Activated T-cell treated with anti-CD3 and anti-CD28 coated beads, Interleukin-2, amount 50 U/mL, for 72 hours (primary cell): Measurements from ENCODE around the gene RFX6. TPM values are rescaled to one million over a fixed set of nuclear protein-coding genes. Genes with fewer than 3 reads are reported as not detected.

Experiments used
- ATAC-seq, 2 donors: fragments of 150-1000 bp; cut with Tn5 transposase; replicated peaks in 1 of 2; 2 replicates each; pipeline ENCODE4 v1.10.0; 2021; ENCODE audit warnings: moderate library complexity in 2 of 2, mild to moderate bottlenecking in 1 of 2
- DNase-seq, 2 donors: peaks; one replicate each; pipeline ENCODE4 v3.0.0; 2021 to 2022; ENCODE audit warnings: mixed read lengths in 1 of 2
- H3K27ac Mint-ChIP-seq: one replicate; pipeline ENCODE4 v1.8.0; 2022; ENCODE audit warnings: mild to moderate bottlenecking, moderate library complexity, mixed read lengths
- H3K27me3 Mint-ChIP-seq: one replicate; pipeline ENCODE4 v1.8.0; 2022; ENCODE audit warnings: low read depth, mixed read lengths
- H3K36me3 Mint-ChIP-seq, 2 donors: one replicate each; pipeline ENCODE4 v1.8.0; 2022; ENCODE audit warnings: mixed read lengths in 2 of 2, mild to moderate bottlenecking in 1 of 2; ENCODE audit not compliant: insufficient read depth in 2 of 2
- H3K4me1 Mint-ChIP-seq: one replicate; pipeline ENCODE4 v1.8.0; 2022; ENCODE audit warnings: low read depth, mixed read lengths
- H3K4me3 Mint-ChIP-seq, 2 donors: one replicate each; pipeline ENCODE4 v1.8.0; 2022; ENCODE audit warnings: mild to moderate bottlenecking in 2 of 2, mixed read lengths in 2 of 2, moderate library complexity in 2 of 2
- H3K9me3 Mint-ChIP-seq, 2 donors: one replicate each; pipeline ENCODE4 v1.8.0; 2022; ENCODE audit warnings: mixed read lengths in 2 of 2
- total RNA-seq, 2 donors: library from RNA; stranded (reverse); gene quantifications; one replicate each; pipeline ENCODE4 v1.2.3, GENCODE V29; 2022

RFX6 gene
- total RNA-seq, 2 donors from 2014 or later: not detected

DNA sequence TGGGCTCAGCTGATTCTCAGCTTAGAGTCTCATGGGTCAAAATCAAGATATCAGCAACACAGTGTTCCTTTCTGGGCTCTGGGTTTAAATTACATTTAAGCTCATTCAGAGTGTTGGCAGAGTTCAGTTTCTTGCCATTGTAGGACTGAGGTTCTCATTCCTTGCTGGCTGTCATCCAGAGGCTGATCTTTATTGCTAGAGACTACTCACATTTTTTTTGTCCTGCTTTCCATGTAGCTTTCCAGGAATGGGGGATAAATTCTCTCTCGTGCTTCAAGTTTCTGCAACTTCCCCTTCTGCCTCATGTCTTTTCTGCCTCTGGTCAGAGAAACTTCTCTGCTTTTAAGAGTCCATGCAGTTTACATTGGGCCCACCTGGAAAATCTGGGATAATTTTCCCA lies 86.9 kb downstream of the RFX6 start:
- ATAC-seq (no peak), DNase-seq (no peak)
- Mint-ChIP-seq H3K9me3 (no peaks in the 10 kb centered on the region), H3K4me3 (no peak overlapping the region), H3K36me3 (no peaks in the 10 kb centered on the region), H3K27ac (no peak overlapping the region), H3K4me1 (no peaks in the 10 kb centered on the region), H3K27me3 (no peaks in the 10 kb centered on the region)

DNA sequence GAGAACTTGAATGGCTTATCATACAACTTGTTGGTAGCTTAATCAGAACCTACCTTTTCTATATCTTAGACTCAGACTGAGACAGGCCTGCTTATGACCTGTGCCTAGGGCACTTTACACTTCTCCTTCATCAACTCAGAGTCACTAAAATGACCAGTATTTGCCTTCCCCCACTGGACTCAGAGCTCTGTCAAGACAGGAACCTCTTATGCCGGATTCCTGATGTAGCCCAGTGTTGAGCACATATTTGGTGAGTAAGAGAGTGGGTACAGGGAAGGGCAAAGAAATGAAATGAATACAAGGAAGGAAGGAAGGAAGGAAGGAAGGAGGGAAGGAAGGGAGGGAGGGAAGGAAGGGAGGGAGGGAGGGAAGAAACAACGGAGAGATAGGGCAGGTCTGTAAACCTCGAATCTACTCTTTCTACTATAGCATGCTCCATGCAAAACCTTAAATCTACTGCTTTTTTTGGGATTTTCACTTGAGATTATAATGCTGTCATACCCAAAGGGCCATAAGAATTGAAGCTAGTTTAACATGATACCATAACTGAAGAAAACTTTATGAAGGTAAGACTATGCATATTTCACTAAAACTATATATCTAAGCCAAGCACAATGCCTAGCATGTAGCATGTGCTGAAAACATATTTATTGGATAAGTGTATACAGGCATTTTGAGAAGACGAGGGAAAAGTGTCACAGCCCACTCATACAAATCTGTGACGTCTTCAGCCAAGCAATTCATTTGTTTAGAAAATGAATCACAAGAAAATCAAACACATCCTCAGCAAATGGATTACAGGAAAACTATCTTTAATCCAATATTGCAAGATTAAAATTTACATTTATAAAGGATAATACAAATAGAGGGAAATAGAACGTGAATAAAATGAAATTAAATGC lies 89.9 kb downstream of the RFX6 start:
- no peak overlapping the region for H3K4me3 Mint-ChIP-seq
- ATAC-seq (no peak), DNase-seq (no peak)
- no peaks in the 10 kb centered on the region for H3K9me3 Mint-ChIP-seq
- H3K27ac Mint-ChIP-seq: no peak overlapping the region
- H3K4me1 Mint-ChIP-seq: no peaks in the 10 kb centered on the region
- no peaks in the 10 kb centered on the region for H3K36me3 Mint-ChIP-seq
- no peaks in the 10 kb centered on the region for H3K27me3 Mint-ChIP-seq

DNA sequence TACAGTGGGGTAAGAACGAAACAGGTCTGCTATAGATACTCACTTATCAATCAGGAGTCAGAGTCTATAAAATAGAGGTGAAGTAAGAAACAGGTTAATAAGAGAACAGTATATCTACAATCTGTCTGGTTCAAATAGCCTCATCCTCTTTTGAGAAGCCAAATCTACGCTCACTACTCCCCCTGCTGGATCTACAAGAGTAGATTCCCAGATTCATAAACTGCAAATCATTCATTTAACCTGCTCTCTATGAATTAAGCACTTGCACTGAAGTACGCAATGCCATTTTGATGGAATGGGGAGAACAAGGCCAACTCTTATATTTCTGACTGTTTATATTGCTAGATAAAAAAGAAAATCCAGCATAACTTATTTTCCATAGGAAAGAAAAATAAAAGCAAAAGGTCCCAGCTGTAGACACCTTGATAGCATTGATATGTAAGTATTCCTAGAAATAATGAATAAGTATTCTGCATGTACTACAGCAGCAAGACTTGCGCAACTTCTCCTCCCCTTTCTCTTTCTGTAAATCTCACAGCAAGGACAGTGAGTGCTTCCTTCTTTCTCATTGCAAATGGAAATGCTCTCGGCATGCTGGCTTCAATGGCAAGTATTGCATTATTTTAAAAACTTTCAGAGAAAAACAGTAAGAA lies 92.3 kb downstream of the RFX6 start:
- ATAC-seq: no peak
- no peaks in the 10 kb centered on the region for H3K9me3 Mint-ChIP-seq
- no peak overlapping the region for H3K27ac Mint-ChIP-seq
- no peak overlapping the region for H3K4me3 Mint-ChIP-seq
- H3K4me1 Mint-ChIP-seq: no peaks in the 10 kb centered on the region
- H3K27me3 Mint-ChIP-seq: no peaks in the 10 kb centered on the region
- DNase-seq: peak; percentile 3 to 27
- H3K36me3 Mint-ChIP-seq: no peaks in the 10 kb centered on the region

DNA sequence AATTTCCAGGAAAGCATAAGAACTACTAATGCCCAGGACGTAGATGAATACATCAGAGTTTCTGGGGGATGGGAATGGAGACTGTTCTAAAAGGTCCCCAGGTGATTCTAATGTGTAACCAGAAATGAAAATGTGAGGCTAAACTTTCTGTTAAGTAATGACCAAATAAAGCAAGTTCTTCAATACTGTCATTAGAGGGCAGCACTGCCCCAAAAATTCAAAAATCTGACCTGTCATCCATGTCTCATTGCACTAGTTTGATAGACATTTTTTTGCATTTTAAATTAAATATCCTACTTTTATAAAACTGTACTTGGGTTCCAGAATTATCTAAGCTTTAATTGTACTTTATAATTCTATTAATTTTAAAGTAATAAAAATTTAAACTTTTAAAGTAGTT lies 94.9 kb downstream of the RFX6 start:
- H3K4me1 Mint-ChIP-seq: no peaks in the 10 kb centered on the region
- H3K27ac Mint-ChIP-seq: no peak overlapping the region
- DNase-seq: peak; percentile 12 to 21
- ATAC-seq: peak in 1 of 2 donors; percentile 42
- H3K36me3 Mint-ChIP-seq: no peaks in the 10 kb centered on the region
- H3K9me3 Mint-ChIP-seq: no peaks in the 10 kb centered on the region
- H3K27me3 Mint-ChIP-seq: no peaks in the 10 kb centered on the region
- no peak overlapping the region for H3K4me3 Mint-ChIP-seq

DNA sequence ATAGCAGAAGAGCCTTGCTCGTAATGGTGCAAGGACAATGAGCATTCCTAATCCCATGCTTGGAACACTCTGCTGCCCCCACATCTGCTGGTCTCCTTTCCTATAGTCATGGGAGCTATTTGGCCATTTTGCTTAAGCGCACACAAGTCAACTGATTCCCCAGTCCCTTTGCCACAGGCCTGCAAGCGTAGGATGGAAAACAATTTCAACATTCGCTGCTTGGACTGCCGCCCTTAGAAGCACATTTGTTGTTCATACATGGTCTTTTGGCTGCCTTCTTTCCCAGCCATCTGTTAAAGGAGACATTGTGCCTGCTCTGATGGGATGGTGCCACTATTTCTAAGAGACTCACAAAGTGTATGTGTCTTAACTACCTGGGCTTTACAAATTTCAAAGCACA lies 96.9 kb downstream of the RFX6 start:
- ATAC-seq (no peak), DNase-seq (no peak)
- H3K4me1 Mint-ChIP-seq: no peaks in the 10 kb centered on the region
- H3K27me3 Mint-ChIP-seq: no peaks in the 10 kb centered on the region
- no peak overlapping the region for H3K27ac Mint-ChIP-seq
- H3K9me3 Mint-ChIP-seq: no peaks in the 10 kb centered on the region
- no peak overlapping the region for H3K4me3 Mint-ChIP-seq
- H3K36me3 Mint-ChIP-seq: no peaks in the 10 kb centered on the region

DNA sequence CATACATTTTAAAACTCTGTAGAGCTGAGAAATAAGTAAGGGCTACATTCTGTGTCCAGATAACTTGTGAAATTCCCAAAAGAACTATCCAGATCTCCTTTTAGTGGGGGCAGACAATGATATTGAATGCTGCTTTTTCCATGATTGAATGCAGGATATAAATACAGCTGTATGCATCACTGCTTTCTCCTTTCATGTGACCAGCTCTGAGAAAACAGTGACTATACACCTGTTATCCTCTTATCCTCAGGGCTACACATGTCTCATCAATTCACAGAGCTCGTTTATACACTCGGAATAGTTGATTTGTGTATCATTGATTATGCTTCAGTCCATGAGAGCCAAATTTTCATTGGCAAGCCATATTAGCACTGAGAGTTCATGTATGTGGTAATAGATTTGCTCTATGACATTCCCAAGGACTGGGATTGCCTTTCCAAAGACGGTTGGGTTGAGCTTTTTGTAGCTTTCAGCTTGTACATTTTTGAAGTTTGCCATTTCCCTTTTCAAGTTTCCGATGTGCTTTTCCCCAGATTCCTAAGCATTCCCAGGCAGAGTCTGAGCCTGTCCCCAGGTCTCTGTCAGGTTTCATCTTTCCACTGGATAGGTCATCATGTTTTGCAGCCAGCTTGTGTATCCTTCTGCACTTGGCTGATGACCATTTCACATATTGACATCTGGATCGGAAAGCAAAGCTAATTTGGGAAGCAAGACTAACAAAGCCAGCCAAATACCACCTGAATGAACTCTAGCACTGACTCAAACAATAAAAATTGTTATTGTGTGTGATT lies 97.7 kb downstream of the RFX6 start:
- Mint-ChIP-seq H3K4me1 (no peaks in the 10 kb centered on the region), H3K27me3 (no peaks in the 10 kb centered on the region), H3K9me3 (no peaks in the 10 kb centered on the region), H3K36me3 (no peaks in the 10 kb centered on the region), H3K4me3 (no peak overlapping the region), H3K27ac (no peak overlapping the region)
- no peak for DNase-seq
- ATAC-seq: no peak

DNA sequence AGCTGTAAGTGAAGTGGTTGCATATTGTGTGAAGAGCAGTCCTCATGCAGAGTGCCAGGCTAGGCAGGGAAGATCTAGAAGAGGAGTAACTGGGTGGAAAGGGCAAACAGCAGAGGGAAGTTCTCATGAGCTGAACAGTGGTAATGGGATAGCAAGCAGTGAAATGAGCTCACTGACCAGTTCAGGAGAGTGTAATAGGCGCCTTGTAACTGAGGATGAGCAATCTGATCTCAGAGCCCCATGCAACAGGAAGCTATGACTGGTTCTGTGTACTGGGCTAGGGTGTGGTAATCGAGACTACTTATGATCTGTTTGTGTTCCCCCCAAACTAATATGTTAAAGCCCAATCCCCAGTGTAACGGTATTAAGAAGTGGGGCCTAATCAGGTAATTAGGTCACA lies 98.6 kb downstream of the RFX6 start:
- Mint-ChIP-seq H3K9me3 (no peaks in the 10 kb centered on the region), H3K4me3 (no peak overlapping the region), H3K27me3 (no peaks in the 10 kb centered on the region), H3K4me1 (no peaks in the 10 kb centered on the region), H3K27ac (no peak overlapping the region), H3K36me3 (no peaks in the 10 kb centered on the region)
- DNase-seq (no peak), ATAC-seq (peak in 1 of 2 donors; percentile 47)

DNA sequence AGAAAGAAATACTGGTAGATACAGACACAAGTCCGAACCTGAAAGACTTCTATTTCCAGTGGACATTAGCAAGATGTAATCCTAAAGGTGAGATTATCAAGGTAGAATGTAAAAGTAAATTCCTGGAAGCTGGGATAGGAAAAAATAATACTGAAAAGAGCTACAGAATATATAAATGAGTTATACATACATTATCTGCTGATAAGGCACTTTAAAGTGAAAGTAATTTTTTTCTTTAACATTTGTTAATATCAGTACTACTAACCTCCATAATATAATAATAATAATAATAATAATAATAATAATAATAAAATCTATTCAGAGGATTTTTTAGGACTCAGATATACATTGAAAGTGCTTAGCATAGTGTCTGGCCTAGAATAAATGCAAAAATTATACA lies 102.5 kb downstream of the RFX6 start:
- H3K4me3 Mint-ChIP-seq: no peak overlapping the region
- peaks cover 4 to 5% of the 10 kb centered on the region in 2 donors for H3K9me3 Mint-ChIP-seq
- H3K27ac Mint-ChIP-seq: no peak overlapping the region
- H3K36me3 Mint-ChIP-seq: peaks cover 2% of the 10 kb centered on the region in 2 donors
- DNase-seq (no peak), ATAC-seq (no peak)
- no peaks in the 10 kb centered on the region for H3K4me1 Mint-ChIP-seq
- no peaks in the 10 kb centered on the region for H3K27me3 Mint-ChIP-seq

Other genes with a start within 250 kb of the RFX6 start
- gene ZUP1, start 208.5 kb upstream of the RFX6 start, total RNA-seq: 10 to 100 TPM; 23.1 to 25.1 TPM
- gene KPNA5, start 196.0 kb upstream of the RFX6 start, total RNA-seq: 10 to 100 TPM; 12.2 to 17.6 TPM
- not detected for gene FAM162B, start 111.5 kb upstream of the RFX6 start, total RNA-seq
- not detected for gene GPRC6A, start 48.2 kb upstream of the RFX6 start, total RNA-seq